Sigmoid colon (tissue), 4 donors: ENCODE results near the gene LTBP1.

Experiments used
- CTCF ChIP-seq, 4 experiments: fragments of 450-650 bp in 3 of 4; fragments of 200-600 bp in 1 of 4; IDR thresholded peaks; one replicate each; pipeline ENCODE4 v1.5.1; 2016 to 2019; ENCODE audit warnings: antibody characterized with exemption in 4 of 4, mild to moderate bottlenecking in 3 of 4, moderate library complexity in 2 of 4
- EP300 ChIP-seq, 4 donors: sonication (generic); formaldehyde crosslinking; IDR thresholded peaks; one replicate each; pipeline ENCODE4 v1.6.1; 2017; ENCODE audit warnings: antibody characterized with exemption in 4 of 4

GRCh38 chr2:33264766-33265165 lies 318.0 kb downstream of the LTBP1 start:
- TF ChIP-seq CTCF (IDR thresholded peaks at IDR 0.05) (no peak), EP300 (IDR thresholded peaks at IDR 0.05) (no peak)
